ENCODE results near the gene OR4D6.

OR4D6 gene

GRCh38 chr11:59501931-59502330 is 45.2 kb downstream of the OR4D6 start:
- no peak for TF ChIP-seq CTCF (IDR thresholded peaks at IDR 0.05; ENCODE audit: low read depth, low read length, missing control alignments)
- in situ Hi-C loops (cut with HindIII; ENCODE audit: low sequenced_read_pairs): no loop called here
- DNase-seq (ENCODE audit: low read depth): no peak
- H3K4me3 ChIP-seq (ENCODE audit: low read depth, low read length): no peak overlapping the region

- H3K4me3 ChIP-seq (ENCODE audit: low read depth, low read length): no peak within 1 kb of the TSS
- TF ChIP-seq CTCF (IDR thresholded peaks at IDR 0.05; ENCODE audit: low read depth, low read length, missing control alignments): no peak
- no peak for DNase-seq (ENCODE audit: low read depth)
- in situ Hi-C loops (cut with HindIII; ENCODE audit: low sequenced_read_pairs): no loop called here
Measured at GRCh38 chr11:59503276-59503675, 46.5 kb downstream of the OR4D6 start, which contains the start of gene OR4D11. TSS of gene OR4D11 (plus strand) at chr11:59503576. CDS start at chr11:59503576, 0 bp downstream.
